ENCODE data around the gene KLF15. TPM values are rescaled to one million over a fixed set of nuclear protein-coding genes. Genes with fewer than 3 reads are reported as not detected.

KLF15 gene
- total RNA-seq, 1 experiment from 2014 or later = 3.3 TPM

DNA sequence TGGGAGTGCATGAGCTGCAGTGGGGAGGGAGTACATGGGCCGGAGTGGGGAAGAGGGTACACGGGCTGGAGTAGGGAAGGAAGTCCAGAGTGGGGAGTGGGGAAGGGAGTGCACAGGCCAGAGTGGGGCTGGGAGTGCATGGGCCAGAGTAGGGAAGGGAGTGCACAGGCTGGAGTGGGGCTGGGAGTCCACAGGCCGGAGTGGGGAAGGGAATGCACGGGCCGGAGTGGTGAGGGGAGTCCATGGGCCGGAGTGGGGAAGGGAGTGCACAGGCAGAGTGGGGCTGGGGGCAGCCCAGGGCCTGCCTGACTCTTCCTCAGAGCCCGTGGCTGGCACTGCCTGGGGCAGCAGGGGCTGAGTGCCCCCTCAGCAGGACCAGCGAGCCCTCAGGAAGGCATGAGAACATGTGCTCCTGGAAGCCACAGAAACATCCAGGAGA is 40.7 kb downstream of the KLF15 start (continued):
- TF ChIP-seq YY1 (IDR thresholded peaks at IDR 0.05; ENCODE audit: extremely low read depth, insufficient replicate concordance, low read depth, low read length) = no peak

DNA sequence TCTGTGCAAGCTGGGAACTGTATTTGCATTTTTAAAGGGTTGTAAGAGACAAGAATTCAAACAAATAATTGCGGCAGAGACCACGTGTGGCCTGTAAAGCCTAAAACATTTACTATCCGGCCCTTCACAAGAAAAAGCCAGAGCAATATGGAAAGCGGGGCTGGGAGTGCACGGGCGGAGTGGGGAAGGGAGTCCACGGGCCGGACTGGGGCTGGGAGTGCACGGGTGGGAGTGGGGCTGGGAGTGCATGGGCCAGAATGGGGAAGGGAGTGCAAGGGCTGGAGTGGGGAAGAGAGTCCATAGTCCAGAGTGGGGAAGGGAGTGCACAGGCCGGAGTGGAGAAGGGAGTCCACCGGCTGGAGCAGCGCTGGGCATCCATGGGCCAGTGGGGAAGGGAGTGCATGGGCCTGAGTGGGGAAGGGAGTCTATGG is 41.2 kb downstream of the KLF15 start:
- Histone ChIP-seq H3K27me3 (ENCODE audit: insufficient read depth, low read length) (no peaks in the 10 kb centered on the region), H3K4me3 (replicated peaks in 1 of 2; ENCODE audit: low read depth in 1 of 2, low read length in 2 of 2) (no peak overlapping the region), H4K20me1 (ENCODE audit: insufficient read depth) (no peaks in the 10 kb centered on the region), H3K27ac (ENCODE audit: low read depth, low read length) (no peak overlapping the region), H3K79me2 (ENCODE audit: insufficient read depth, low read length) (no peaks in the 10 kb centered on the region), H3K4me1 (ENCODE audit: control insufficient read depth in 1 of 2, insufficient read depth in 2 of 2, low read length in 2 of 2) (no peaks in the 10 kb centered on the region), H3K9ac (ENCODE audit: low read length) (no peak overlapping the region), H3K4me2 (ENCODE audit: low read length) (no peak overlapping the region), H3K9me3 (ENCODE audit: control insufficient read depth in 1 of 2, insufficient read depth in 1 of 2, low read depth in 1 of 2, low read length in 2 of 2) (no peaks in the 10 kb centered on the region), H3K9me2 (ENCODE audit: insufficient read depth) (no peaks in the 10 kb centered on the region), H2AFZ (ENCODE audit: low read depth, low read length, poor library complexity, severe bottlenecking) (no peak overlapping the region), H3K36me3 (ENCODE audit: control insufficient read depth in 1 of 2, insufficient read depth in 2 of 2, low read length in 2 of 2) (no peaks in the 10 kb centered on the region)
- DNase-seq (ENCODE audit: low read depth, low spot score) (no peak), ATAC-seq (no peak)
- BruUV-seq (replicated peaks) = no TSS peak
- no peak for TF ChIP-seq ELF1 (IDR thresholded peaks at IDR 0.05; ENCODE audit: borderline replicate concordance, low read depth)
- no peak for TF ChIP-seq MAX (IDR thresholded peaks at IDR 0.05)
- no peak for TF ChIP-seq EGR1 (IDR thresholded peaks at IDR 0.05; ENCODE audit: low read depth)
- no peak for TF ChIP-seq JUND (IDR thresholded peaks at IDR 0.05)
- no peak for TF ChIP-seq SRF (IDR thresholded peaks at IDR 0.05; ENCODE audit: low read depth)
- no peak for TF ChIP-seq ZFX (IDR thresholded peaks at IDR 0.05)
- no peak for TF ChIP-seq REST (IDR thresholded peaks at IDR 0.05; ENCODE audit: low read depth)
- TF ChIP-seq YY1 (IDR thresholded peaks at IDR 0.05; ENCODE audit: extremely low read depth, insufficient replicate concordance, low read depth, low read length) = no peak
- ChIA-PET RAD21 (ENCODE audit: low non-redundant PET in 1 of 2, low total read pairs in 2 of 2, uncharacterized antibody in 2 of 2, unreplicated experiment in 2 of 2) (no interaction called here), CTCF (no interaction called here), POLR2A (no interaction called here)
- intact Hi-C loops (cut with micrococcal nuclease) = no loop called here

Data from HCT116 (cell line).